Superior temporal gyrus (tissue), 1 donor: Measurements from ENCODE around the gene RNF26.

ENCODE experiments used
- DNase-seq: peaks from one replicate; pipeline ENCODE4 v3.0.0-alpha.2; 2016; ENCODE audit errors: extremely low spot score

RNF26 gene

GRCh38 chr11:119336744-119337469 is 2.6 kb downstream of the RNF26 start:
- DNase-seq, result no peak

GRCh38 chr11:119337581-119338317 is 3.4 kb downstream of the RNF26 start:
- DNase-seq, result no peak

- peak; percentile 93 for DNase-seq
These were observed 4.1 kb downstream of the RNF26 start for GRCh38 chr11:119338318-119338890.

- no peak for DNase-seq
These were observed 4.8 kb downstream of the RNF26 start for GRCh38 chr11:119338965-119339588.

GRCh38 chr11:119339589-119340334 is 5.4 kb downstream of the RNF26 start:
- DNase-seq, result peak; percentile 73

- DNase-seq, result no peak
These were observed 6.3 kb downstream of the RNF26 start, which contains the start of gene C1QTNF5 for GRCh38 chr11:119340335-119341221. Gene C1QTNF5, minus strand, starts transcription at chr11:119340883. Its CDS starts 486 bp downstream, at chr11:119340397.

GRCh38 chr11:119341222-119342022 is 7.1 kb downstream of the RNF26 start:
- DNase-seq, result no peak

- no peak for DNase-seq
These were observed 7.6 kb downstream of the RNF26 start for GRCh38 chr11:119342023-119342300.

- no peak for DNase-seq
These were observed 8.2 kb downstream of the RNF26 start for GRCh38 chr11:119342362-119343130.

GRCh38 chr11:119343726-119344125 is 9.4 kb downstream of the RNF26 start:
- DNase-seq, result no peak

- DNase-seq, result no peak
These were observed 10.1 kb downstream of the RNF26 start for GRCh38 chr11:119344291-119345010.

- no peak for DNase-seq
These were observed 11.4 kb downstream of the RNF26 start for GRCh38 chr11:119345685-119346084.

- DNase-seq, result no peak
These were observed 12.3 kb downstream of the RNF26 start, which contains the start of gene MFRP for GRCh38 chr11:119346605-119347004. Gene MFRP, minus strand, starts transcription at chr11:119346705. Its CDS starts 192 bp downstream, at chr11:119346513.

- DNase-seq, result no peak
These were observed 12.9 kb downstream of the RNF26 start for GRCh38 chr11:119347242-119347641.

GRCh38 chr11:119347940-119348605 is 13.7 kb downstream of the RNF26 start:
- DNase-seq, result no peak

GRCh38 chr11:119350302-119350701 is 16.0 kb downstream of the RNF26 start:
- no peak for DNase-seq

GRCh38 chr11:119351232-119351631 is 16.9 kb downstream of the RNF26 start:
- DNase-seq, result no peak

- DNase-seq, result peak; percentile 59
These were observed 18.5 kb downstream of the RNF26 start for GRCh38 chr11:119352857-119353260.
